Measurements from ENCODE around the gene IGFBP5.

IGFBP5 gene

DNA sequence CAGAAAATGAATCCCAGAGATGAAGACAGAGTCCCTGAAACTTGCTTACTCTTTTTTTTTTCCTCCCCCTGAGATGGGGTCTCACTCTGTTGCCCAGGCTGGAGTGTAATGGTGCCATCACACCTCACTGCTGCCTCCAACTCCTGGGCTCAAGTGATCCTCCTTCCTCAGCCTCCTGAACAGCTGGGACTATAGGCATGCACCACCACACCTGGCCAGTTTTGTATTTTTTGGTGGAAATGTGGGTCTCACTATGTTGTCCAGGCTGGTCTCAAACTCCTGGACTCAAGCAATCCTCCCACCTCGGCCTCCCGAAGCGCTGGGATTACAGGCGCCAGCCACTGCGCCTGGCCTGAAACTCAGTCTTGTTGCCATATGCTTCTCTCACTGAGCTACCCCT lies 34.3 kb downstream of the IGFBP5 start:
- DNase-seq (ENCODE audit: low spot score), result no peak
- in situ Hi-C loops (cut with MboI; ENCODE audit: low pct_unique_long_range_greater_than_20kb, low sequenced_read_pairs, unreplicated experiment), result no loop called here
- TF ChIP-seq, protein P1, sequence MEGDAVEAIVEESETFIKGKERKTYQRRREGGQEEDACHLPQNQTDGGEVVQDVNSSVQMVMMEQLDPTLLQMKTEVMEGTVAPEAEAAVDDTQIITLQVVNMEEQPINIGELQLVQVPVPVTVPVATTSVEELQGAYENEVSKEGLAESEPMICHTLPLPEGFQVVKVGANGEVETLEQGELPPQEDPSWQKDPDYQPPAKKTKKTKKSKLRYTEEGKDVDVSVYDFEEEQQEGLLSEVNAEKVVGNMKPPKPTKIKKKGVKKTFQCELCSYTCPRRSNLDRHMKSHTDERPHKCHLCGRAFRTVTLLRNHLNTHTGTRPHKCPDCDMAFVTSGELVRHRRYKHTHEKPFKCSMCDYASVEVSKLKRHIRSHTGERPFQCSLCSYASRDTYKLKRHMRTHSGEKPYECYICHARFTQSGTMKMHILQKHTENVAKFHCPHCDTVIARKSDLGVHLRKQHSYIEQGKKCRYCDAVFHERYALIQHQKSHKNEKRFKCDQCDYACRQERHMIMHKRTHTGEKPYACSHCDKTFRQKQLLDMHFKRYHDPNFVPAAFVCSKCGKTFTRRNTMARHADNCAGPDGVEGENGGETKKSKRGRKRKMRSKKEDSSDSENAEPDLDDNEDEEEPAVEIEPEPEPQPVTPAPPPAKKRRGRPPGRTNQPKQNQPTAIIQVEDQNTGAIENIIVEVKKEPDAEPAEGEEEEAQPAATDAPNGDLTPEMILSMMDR (IDR thresholded peaks at IDR 0.05; ENCODE audit: extremely low read depth, insufficient read depth, missing control alignments), result no peak

DNA sequence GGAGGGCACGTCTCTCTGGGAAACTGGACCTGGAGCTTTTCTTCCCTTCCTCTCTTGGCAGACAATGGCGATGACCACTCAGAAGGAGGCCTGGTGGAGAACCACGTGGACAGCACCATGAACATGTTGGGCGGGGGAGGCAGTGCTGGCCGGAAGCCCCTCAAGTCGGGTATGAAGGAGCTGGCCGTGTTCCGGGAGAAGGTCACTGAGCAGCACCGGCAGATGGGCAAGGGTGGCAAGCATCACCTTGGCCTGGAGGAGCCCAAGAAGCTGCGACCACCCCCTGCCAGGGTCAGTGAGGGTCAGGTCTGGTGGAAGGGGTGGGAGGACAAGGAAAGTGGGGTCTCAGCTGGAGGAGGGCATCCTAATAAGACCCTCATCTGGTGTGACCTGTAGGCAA lies 34.9 kb downstream of the IGFBP5 start:
- no peak for DNase-seq (ENCODE audit: low spot score)
- TF ChIP-seq, protein P1 (IDR thresholded peaks at IDR 0.05; ENCODE audit: extremely low read depth, insufficient read depth, missing control alignments), result no peak
- in situ Hi-C loops (cut with MboI; ENCODE audit: low pct_unique_long_range_greater_than_20kb, low sequenced_read_pairs, unreplicated experiment), result no loop called here

DNA sequence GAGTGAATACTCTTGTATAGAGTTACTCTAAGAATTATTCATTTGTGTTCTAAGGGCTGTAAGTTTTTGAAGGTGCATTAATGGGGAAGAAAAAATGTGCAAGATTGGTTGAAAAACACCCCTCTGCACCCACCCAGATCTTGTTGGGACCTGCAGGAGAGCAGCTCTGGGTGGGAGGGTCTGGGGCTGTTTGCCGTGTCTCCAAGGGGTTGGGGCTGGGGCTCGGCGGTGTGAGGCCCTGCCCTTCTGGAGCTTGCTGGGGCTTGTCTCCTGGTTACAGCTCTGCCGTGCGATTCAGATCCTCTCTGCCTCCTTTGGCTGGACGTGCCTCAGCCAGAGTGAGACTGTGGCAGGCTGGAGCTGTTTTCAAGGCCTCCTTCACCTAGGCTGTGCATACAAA lies 36.1 kb downstream of the IGFBP5 start:
- in situ Hi-C loops (cut with MboI; ENCODE audit: low pct_unique_long_range_greater_than_20kb, low sequenced_read_pairs, unreplicated experiment), result no loop called here
- DNase-seq (ENCODE audit: low spot score), result no peak
- TF ChIP-seq, protein P1 (IDR thresholded peaks at IDR 0.05; ENCODE audit: extremely low read depth, insufficient read depth, missing control alignments), result no peak

DNA sequence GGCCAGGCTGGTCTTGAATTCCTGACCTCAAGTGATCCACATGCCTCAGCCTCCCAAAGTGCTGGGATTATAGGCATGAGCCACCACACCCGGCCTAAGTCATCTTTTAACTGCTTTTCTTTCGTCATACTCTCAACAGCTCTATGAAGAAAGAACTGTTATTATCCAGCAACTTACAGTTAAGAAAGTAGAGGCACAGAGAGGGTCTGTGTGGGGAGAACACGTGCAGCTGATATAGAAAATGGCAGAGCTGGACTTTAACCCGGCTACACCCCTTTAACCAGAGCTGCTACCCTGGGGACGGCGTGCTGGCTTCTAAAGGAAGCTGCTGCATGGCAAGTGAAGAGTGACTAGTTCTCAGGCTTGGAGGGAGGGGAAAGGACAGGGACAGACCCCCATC lies 36.6 kb downstream of the IGFBP5 start:
- no peak for DNase-seq (ENCODE audit: low spot score)
- TF ChIP-seq, protein P1 (IDR thresholded peaks at IDR 0.05; ENCODE audit: extremely low read depth, insufficient read depth, missing control alignments), result no peak
- in situ Hi-C loops (cut with MboI; ENCODE audit: low pct_unique_long_range_greater_than_20kb, low sequenced_read_pairs, unreplicated experiment), result no loop called here

DNA sequence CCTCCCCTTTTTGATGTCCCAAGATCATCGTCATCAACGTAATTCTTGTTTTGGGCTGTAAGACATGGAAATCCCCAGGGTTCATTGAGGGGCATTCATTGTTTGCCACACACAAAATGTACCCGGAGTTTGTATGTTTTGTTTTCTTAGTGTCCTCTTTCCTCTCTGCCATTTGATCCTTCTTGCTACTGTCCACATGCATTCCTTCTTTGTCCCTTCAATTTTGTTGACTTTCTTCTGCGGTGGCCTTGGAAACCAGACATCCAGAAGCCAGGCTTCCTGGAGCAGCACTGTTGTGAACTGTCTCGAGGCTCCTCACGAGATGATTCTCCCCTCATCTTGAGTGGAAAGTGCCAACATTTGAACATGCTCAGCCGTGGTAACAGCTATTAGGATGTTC lies 37.4 kb downstream of the IGFBP5 start:
- in situ Hi-C loops (cut with MboI; ENCODE audit: low pct_unique_long_range_greater_than_20kb, low sequenced_read_pairs, unreplicated experiment), result no loop called here
- TF ChIP-seq, protein P1 (IDR thresholded peaks at IDR 0.05; ENCODE audit: extremely low read depth, insufficient read depth, missing control alignments), result no peak
- DNase-seq (ENCODE audit: low spot score), result no peak

DNA sequence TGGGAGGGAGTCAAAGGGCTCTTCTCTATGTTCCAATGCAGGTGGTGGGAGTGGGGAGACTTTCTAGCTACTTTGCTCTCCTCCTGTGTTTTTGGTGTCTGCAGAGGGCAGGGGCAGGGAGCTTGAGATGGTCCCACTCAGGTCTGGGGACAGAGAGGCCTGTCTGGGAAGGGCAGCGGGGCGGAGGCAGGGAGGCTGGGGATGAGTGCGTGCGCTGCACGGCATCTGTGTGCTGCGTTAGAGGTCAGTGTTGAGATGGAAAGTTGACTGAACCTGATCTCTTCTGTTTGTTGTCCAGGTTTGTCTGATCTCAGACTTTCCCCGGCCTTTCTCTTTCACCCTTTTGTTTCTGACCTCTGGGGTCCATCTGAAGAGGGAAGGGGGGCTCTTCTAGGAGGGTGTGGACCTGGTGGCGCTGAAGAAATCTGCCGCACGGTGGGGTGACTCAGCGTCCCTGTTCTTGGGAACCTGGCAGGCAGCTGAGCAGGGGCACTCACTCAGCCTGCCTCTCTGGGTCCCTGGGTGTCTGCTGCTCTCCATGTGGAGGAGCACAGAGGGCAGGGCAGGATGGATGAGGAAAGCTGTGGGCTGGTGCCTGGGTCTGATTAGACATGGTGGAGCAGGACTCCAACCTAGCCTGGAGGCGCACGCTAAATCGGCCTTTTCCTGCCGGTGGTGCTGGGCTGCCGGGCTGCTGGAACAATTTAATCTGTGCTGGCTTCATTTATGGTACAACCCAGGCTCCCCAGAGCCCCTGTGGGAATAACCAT lies 38.1 kb downstream of the IGFBP5 start:
- in situ Hi-C loops (cut with MboI; ENCODE audit: low pct_unique_long_range_greater_than_20kb, low sequenced_read_pairs, unreplicated experiment), result no loop called here
- TF ChIP-seq, protein P1 (IDR thresholded peaks at IDR 0.05; ENCODE audit: extremely low read depth, insufficient read depth, missing control alignments), result no peak
- DNase-seq (ENCODE audit: low spot score), result no peak

Data from GM13977 (cell line).